Activated naive CD4-positive, alpha-beta T cell treated with anti-CD3 and anti-CD28 coated beads, Interleukin-2, amount 50 U/mL, for 16 hours (primary cell): ENCODE data around the gene FANCI.

ENCODE experiments used
- DNase-seq: peaks from one replicate; pipeline ENCODE4 v3.0.0-alpha.2; 2020

The FANCI gene

GRCh38 chr15:89363770-89364169, 120.0 kb downstream of the FANCI start:
- DNase-seq = no peak

- no peak for DNase-seq
Observed at GRCh38 chr15:89364341-89364740, 120.6 kb downstream of the FANCI start.

- no peak for DNase-seq
Observed at GRCh38 chr15:89364741-89365450, 121.1 kb downstream of the FANCI start.

GRCh38 chr15:89365462-89366065, 121.8 kb downstream of the FANCI start:
- DNase-seq = no peak
